ENCODE results near the gene METRN.
"Not testable (repeated sequence)": the region's sequence is repeated elsewhere in the genome, so short reads cannot be mapped to it uniquely, and the experiment has no call there.

DNA sequence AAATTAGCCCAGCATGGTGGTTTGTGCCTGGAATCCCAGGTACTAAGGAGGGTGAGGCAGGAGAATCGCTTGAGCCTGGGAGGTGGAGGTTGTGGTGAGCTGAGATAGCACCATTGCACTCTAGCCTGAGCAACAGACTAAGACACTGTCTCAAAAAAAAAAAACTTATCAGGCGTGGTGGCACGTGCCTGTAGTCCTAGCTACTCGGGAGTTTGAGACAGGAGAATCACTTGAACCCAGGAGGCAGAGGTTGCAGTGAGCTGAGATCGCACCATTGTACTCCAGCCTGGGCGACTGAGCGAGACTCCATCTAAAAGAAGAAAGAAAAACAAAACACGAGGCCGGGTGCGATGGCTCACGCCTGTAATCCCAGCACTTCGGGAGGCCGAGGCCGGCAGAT, 28.0 kb downstream of the METRN start:
- TF ChIP-seq, protein P1, sequence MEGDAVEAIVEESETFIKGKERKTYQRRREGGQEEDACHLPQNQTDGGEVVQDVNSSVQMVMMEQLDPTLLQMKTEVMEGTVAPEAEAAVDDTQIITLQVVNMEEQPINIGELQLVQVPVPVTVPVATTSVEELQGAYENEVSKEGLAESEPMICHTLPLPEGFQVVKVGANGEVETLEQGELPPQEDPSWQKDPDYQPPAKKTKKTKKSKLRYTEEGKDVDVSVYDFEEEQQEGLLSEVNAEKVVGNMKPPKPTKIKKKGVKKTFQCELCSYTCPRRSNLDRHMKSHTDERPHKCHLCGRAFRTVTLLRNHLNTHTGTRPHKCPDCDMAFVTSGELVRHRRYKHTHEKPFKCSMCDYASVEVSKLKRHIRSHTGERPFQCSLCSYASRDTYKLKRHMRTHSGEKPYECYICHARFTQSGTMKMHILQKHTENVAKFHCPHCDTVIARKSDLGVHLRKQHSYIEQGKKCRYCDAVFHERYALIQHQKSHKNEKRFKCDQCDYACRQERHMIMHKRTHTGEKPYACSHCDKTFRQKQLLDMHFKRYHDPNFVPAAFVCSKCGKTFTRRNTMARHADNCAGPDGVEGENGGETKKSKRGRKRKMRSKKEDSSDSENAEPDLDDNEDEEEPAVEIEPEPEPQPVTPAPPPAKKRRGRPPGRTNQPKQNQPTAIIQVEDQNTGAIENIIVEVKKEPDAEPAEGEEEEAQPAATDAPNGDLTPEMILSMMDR (IDR thresholded peaks at IDR 0.05): not testable (repeated sequence)
- TF ChIP-seq POLR2A (IDR thresholded peaks at IDR 0.05): not testable (repeated sequence)
